Activated CD4-positive, alpha-beta T cell treated with anti-CD3 and anti-CD28 coated beads for 48 hours (primary cell): ENCODE results near the gene DNAJB8.

Experiments used
- DNase-seq: peaks from one replicate; pipeline ENCODE4 v3.0.0-alpha.2; 2020

DNAJB8 gene

DNA sequence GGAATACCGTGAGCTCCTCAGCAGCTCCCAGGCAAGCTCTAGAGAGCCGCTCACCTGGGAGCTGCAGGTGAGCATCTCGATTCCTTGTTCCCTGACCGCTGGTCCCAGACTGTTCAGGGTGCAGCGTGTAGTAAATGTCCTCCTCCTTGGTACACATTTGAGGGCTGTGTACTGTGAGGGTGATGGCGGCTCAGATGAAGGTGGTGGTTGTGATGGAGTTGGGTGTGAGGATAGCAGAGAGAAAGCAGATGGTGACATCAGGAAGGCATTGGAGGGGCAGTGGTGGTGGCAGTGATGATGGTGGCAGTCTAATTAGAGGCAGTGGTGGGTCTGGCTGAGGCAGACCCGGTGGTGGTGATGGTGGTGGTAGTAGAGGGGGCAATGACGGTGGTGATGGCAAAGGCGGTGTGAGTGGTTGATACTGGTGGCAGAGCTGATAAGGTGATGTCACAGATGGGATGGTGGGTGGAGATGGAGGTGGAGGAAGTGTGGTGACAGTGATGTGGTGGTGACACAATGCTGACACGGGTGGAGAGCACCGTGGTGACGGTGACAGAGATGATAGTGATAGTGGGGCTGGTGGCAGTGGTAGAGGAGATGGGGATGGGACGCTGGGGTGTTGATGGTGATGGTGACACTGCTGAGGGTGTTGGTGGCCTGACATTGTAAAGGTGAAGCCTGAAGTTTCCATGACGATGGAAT is at the start of gene DNAJB8:
Gene DNAJB8 (minus strand): TSS at position 51 of the 702 bp plus-strand sequence. CDS start 3,645 bp downstream, outside the sequence.
- peak; percentile 52 for DNase-seq

- DNase-seq = no peak
Measured at GRCh38 chr3:128515967-128516366, 49.3 kb upstream of the DNAJB8 start.

GRCh38 chr3:128508852-128509251 is 42.2 kb upstream of the DNAJB8 start:
- DNase-seq = no peak

GRCh38 chr3:128506754-128507153 is 40.1 kb upstream of the DNAJB8 start:
- DNase-seq = no peak

DNA sequence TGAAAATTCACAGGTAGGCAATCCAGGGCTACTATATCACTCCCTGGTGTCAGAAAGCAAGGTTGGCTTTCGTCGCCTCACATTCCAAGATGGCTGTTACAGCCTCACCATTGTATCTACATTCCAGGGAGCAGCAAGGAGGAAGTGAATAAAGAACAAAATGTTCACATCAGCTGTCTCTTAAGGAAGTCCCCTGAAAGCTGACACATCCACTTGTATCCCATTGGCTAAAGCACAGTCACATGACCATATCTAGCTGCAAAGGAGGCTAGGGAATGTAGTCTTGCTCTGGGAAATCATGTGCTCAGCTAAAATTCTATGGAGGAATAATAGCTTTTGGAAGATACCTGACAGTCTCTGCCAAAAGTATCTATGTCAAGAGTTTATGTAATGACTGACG is 39.1 kb upstream of the DNAJB8 start:
- DNase-seq = no peak

DNA sequence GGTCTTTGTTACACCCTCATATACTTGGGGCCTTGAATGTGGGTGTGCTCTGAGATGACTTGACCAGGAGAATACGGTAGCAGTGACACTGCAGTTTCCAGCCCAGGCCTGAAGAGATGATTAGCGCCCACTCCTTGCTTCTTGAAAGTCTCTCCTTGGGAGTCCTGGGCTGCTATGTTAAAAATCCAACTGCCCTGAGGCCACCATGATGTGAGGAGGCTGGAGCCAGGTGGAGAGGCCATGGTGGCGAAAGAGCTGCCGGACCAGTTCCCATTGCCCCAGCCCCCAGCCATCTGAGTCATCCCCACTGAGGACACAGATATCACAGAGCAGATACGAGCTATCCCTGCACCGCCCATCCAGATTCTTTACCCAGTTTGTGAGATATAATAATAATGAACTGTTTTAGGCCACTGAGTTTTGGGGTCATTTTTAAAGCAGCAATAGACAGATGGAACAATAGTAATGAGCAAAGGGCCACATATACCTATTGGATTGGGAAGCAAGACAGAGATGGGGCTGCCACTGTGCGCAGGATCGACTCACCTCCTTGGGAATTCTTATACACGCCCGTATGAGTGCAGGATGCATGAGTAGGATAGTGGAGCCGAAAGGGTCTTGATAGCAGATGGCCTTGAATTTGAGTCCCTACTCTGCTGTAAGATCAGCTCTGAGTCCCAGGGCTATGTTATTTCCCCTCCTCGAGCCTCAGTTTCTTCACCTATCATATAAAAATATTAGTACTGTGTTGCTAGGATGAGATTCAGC is 38.5 kb upstream of the DNAJB8 start:
- DNase-seq = no peak

DNA sequence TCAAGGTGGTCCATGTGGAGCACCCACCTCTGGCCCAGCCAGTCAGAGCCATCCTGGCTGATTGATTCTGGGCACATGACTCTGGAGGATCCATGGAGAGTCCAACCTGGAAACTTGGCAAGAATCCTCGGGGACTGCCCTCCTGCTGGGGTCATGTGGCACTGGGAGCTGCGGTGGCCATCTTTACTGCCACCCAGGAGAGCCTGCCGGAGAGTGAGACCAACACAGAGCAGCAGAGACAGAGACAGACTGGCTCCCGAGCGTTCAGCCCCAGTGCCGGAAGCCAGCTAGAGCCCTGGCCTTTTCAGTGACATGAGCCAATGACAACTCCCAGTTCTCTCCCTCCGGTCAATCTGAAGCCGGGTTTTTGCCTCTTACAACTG is 37.8 kb upstream of the DNAJB8 start:
- no peak for DNase-seq

- DNase-seq = no peak
Measured at GRCh38 chr3:128503751-128504532, 37.3 kb upstream of the DNAJB8 start.

GRCh38 chr3:128503164-128503651 is 36.5 kb upstream of the DNAJB8 start:
- DNase-seq = no peak

GRCh38 chr3:128502712-128503111 is 36.0 kb upstream of the DNAJB8 start:
- DNase-seq = no peak

GRCh38 chr3:128501431-128501830 is 34.7 kb upstream of the DNAJB8 start:
- DNase-seq = no peak

DNA sequence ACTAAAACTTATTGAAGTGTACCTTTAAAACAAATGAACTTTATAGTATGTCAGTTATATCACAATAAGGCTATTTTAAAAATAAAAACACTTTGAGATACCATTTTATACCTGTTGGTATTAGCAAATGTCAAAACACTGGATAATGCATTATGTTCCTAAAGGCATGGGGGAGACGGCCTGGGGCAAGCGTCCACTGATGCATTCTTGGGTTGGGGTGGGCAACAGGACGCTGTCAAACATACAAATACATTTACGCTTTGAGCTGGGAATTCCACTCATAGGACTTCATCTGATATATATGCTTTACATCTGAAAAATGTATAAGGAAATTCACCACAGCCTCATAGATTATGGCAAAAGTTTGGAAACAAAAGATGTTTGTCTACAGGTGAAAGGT is 33.9 kb upstream of the DNAJB8 start:
- DNase-seq = no peak

- no peak for DNase-seq
Measured at GRCh38 chr3:128499724-128500275, 33.1 kb upstream of the DNAJB8 start.

DNA sequence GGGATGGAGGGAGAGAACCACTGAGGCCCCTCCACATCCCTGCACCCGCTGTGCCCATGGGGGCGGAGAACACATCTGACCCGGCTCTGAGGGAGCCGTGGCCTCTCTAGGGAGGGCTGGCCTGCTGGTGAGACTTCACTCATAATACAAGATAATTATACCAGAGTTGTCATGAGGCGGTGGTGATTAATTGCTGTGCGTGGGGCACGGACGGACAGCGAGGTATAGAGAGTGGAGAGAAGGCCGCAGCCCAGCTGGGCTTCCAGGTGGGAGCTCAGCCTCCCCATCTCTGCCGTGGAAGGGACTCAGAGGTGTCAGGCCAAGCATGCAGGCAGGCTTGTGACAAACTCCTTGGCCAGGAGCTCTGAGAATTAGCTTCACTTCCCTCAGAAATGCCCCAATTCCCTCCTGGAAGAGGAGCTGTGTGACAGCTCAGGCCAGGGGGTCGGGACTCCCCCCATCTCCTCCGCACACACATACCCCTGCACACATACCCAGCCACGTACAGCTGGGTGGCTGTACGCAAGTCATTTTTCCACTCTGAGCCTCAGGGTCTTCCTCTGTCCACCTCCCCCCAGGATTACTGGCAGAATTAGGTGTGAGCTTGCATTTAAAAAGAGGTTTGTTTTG is 32.3 kb upstream of the DNAJB8 start:
- no peak for DNase-seq

DNA sequence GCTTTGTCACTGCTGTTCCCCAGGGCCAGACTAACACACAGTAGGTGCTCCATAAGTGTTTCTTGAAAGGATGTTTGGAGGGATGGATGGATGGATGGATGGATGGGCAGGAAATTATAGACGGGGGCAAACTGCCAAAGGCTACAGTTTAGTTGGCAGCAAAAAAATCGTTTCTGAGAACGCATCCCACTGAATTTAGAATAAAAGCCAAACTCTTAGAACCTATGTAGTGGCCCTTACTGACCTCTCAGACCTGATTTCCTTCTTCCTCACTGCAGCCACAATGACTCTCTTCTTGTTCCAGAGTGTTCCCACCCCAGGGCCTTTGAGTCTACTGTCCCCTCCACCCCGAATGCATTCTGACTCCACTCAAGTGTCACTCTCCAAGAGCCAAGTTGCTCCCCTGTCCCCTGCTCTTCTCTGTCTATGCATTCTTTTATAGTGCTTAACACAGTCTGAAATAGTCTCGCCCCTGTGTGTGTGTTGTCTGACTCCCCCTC is 31.5 kb upstream of the DNAJB8 start:
- DNase-seq = no peak

- DNase-seq = peak; percentile 79
Measured at GRCh38 chr3:128497305-128498126, 30.8 kb upstream of the DNAJB8 start.

DNA sequence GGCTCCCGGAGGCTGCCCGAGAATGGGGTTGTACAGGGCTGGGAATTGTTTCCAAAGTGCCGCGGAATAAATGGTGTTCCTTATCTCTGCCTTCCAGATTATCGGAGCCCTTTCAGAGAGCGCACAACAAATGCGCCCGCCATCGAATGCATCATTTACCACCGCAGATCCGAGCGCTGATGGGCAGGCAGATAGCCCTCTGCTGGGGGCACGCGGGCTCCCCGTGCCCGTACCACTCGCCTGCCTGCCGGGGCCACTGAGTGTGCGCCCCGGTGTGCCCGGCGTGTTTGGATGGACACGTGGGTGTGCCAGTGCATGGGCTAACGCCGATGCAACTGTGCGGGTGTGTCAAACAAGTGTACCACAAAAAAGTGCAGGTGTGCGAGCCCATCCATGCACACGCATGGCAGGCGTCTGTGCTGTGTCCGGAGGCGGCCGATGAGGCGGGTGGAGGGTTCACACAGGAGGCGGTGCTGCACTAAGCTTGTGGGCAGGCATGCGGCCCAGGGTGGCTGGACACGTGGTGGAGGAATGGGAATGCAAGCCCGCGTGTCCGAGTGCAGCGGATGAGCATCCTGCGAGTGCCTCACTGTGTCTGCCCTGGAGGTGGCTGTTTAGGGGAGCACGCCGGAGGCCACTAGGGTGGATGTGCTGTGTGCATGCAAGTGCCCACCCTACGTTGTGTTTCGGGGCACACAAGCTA is 30.1 kb upstream of the DNAJB8 start:
- DNase-seq = no peak

GRCh38 chr3:128496019-128496601 is 29.4 kb upstream of the DNAJB8 start:
- no peak for DNase-seq

DNA sequence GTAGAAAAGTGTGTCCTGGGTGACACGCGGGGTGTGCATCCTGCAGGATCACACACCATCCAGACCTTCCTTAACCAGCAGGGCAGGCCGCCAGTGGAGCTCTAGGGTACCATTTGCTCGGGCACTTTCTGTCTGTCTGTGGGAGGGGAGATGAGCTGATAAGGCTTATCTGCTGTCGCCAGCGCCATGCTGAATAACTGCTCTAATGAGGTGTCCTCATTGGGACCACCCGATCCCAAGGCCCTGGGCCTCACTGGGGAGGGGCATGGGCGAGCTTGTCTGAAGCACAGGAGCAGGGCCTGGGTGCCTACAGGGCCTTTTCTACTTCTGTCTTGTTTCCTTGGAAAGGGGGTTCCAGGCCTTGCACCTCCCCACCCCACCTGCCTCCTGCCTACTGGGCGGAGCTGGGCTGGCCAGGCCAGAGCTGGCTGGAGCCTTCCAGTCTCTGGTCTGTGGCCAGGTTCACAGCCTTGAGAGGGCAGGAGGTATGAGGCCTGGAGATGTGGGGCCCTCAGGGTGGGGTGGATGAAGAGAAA is 28.8 kb upstream of the DNAJB8 start:
- DNase-seq = no peak

DNA sequence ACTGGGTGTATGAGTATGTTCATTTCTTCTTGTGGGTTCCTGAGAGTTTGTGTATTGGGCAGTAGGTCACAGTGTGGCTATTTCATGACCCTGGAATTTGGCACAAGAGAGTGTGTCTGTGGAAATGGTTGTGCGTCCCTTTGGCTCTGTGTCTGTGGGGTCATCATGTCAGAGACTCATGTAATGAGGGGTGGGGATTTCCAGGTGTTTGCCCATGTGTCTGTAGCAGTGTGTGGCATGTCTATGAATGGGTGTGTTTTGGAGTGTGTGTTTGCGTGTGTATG is 27.6 kb upstream of the DNAJB8 start:
- DNase-seq = no peak
